Activated T-helper 17 cell treated with anti-CD3 and anti-CD28 coated beads, Interleukin-2, amount 50 U/mL, for 72 hours (primary cell): ENCODE data around the gene DNAH8. TPM values are rescaled to one million over a fixed set of nuclear protein-coding genes. Genes with fewer than 3 reads are reported as not detected.
"Not testable (repeated sequence)": the region's sequence is repeated elsewhere in the genome, so short reads cannot be mapped to it uniquely, and the experiment has no call there.

ENCODE experiments used
- ATAC-seq: fragments of 150-1000 bp; cut with Tn5 transposase; replicated peaks from 2 replicates; pipeline ENCODE4 v1.10.0; 2021; ENCODE audit warnings: mild to moderate bottlenecking, moderate library complexity
- H3K27ac Mint-ChIP-seq: one replicate; pipeline ENCODE4 v1.8.0; 2022; ENCODE audit warnings: mixed read lengths
- H3K27me3 Mint-ChIP-seq: one replicate; pipeline ENCODE4 v1.8.0; 2022; ENCODE audit warnings: mixed read lengths
- H3K36me3 Mint-ChIP-seq: one replicate; pipeline ENCODE4 v1.8.0; 2022; ENCODE audit warnings: low read depth, mild to moderate bottlenecking, mixed read lengths
- H3K4me1 Mint-ChIP-seq: one replicate; pipeline ENCODE4 v1.8.0; 2022; ENCODE audit warnings: mixed read lengths
- H3K4me3 Mint-ChIP-seq: one replicate; pipeline ENCODE4 v1.8.0; 2022; ENCODE audit warnings: mild to moderate bottlenecking, mixed read lengths
- H3K9me3 Mint-ChIP-seq: one replicate; pipeline ENCODE4 v1.8.0; 2022; ENCODE audit warnings: mixed read lengths
- total RNA-seq, 2 donors: library from RNA; stranded (reverse); gene quantifications; one replicate each; pipeline ENCODE4 v1.2.3, GENCODE V29; 2022

The DNAH8 gene
- total RNA-seq, 2 donors from 2014 or later = 0.03 to 0.09 TPM

- not testable (repeated sequence) for H3K36me3 Mint-ChIP-seq, H3K27me3 Mint-ChIP-seq, H3K4me1 Mint-ChIP-seq, ATAC-seq, H3K4me3 Mint-ChIP-seq, H3K27ac Mint-ChIP-seq, H3K9me3 Mint-ChIP-seq
Measured at GRCh38 chr6:38921540-38921939, 206.4 kb downstream of the DNAH8 start.

DNA sequence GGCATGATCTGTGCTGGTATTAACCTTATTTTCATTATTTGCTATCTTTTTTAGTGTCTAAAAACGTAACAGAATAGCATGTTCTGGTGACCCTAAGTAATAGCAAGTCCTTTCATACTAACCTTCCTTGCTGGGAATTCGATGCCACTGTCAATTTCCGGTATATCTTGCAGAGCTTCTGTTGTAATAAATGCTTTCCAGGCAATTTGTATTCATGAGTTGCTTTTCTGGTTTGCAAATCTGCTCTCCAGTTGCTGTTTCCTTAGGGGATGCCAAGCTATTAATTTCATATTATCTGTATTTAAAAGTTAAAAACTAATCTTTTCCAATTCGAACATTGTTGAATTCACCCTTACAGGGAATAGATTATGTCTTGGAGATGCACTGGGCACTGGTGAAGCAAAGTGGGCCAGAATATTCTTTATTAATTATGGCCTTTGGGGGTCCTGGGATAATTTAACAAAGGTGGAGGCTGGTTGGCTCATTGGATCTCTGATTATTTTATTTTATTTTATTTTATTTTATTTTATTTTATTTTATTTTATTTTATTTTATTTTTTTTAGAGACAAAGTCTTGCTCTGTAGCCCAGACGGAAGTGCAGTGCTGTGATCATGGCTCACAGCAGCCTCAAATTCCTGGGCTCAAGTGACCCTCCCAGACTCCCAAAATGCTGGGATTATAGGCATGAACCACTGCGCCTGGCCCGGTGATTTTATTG, 209.8 kb downstream of the DNAH8 start:
- H3K27me3 Mint-ChIP-seq = peaks cover 4% of the 10 kb centered on the region
- no peak overlapping the region for H3K4me3 Mint-ChIP-seq
- no peaks in the 10 kb centered on the region for H3K36me3 Mint-ChIP-seq
- ATAC-seq = no peak
- no peaks in the 10 kb centered on the region for H3K9me3 Mint-ChIP-seq
- no peak overlapping the region for H3K27ac Mint-ChIP-seq
- no peaks in the 10 kb centered on the region for H3K4me1 Mint-ChIP-seq

DNA sequence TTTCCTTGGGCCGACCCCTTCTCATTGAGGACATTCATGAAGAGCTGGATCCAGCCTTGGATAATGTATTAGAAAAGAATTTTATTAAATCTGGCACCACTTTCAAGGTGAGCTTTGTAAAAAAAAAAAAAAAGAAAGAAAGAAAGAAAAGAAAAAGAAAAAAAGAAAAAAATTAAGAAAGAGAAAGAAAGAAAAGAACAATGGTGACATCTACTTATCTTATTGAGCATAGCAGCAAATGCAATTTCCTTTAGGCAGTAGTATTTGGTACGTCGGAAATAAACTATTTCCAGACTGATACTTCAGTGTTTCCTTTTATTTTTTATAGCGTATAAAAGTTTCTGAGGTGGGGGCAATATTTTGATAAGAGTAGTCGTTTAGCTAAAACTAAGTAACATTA, 214.4 kb downstream of the DNAH8 start:
- Mint-ChIP-seq H3K36me3 (no peaks in the 10 kb centered on the region), H3K4me1 (no peaks in the 10 kb centered on the region), H3K9me3 (no peaks in the 10 kb centered on the region), H3K27me3 (peaks cover 7% of the 10 kb centered on the region), H3K4me3 (no peak overlapping the region), H3K27ac (no peak overlapping the region)
- no peak for ATAC-seq

- Mint-ChIP-seq H3K4me1 (no peaks in the 10 kb centered on the region), H3K9me3 (no peaks in the 10 kb centered on the region), H3K36me3 (no peaks in the 10 kb centered on the region), H3K4me3 (no peak overlapping the region), H3K27ac (no peak overlapping the region), H3K27me3 (peaks cover 7% of the 10 kb centered on the region)
- peak; percentile 19 for ATAC-seq
Measured at GRCh38 chr6:38933426-38933825, 218.3 kb downstream of the DNAH8 start.

- Mint-ChIP-seq H3K4me1 (no peaks in the 10 kb centered on the region), H3K36me3 (no peaks in the 10 kb centered on the region), H3K9me3 (no peaks in the 10 kb centered on the region), H3K27ac (no peak overlapping the region), H3K4me3 (no peak overlapping the region), H3K27me3 (peaks cover 3% of the 10 kb centered on the region)
- no peak for ATAC-seq
Measured at GRCh38 chr6:38935051-38935450, 219.9 kb downstream of the DNAH8 start.

DNA sequence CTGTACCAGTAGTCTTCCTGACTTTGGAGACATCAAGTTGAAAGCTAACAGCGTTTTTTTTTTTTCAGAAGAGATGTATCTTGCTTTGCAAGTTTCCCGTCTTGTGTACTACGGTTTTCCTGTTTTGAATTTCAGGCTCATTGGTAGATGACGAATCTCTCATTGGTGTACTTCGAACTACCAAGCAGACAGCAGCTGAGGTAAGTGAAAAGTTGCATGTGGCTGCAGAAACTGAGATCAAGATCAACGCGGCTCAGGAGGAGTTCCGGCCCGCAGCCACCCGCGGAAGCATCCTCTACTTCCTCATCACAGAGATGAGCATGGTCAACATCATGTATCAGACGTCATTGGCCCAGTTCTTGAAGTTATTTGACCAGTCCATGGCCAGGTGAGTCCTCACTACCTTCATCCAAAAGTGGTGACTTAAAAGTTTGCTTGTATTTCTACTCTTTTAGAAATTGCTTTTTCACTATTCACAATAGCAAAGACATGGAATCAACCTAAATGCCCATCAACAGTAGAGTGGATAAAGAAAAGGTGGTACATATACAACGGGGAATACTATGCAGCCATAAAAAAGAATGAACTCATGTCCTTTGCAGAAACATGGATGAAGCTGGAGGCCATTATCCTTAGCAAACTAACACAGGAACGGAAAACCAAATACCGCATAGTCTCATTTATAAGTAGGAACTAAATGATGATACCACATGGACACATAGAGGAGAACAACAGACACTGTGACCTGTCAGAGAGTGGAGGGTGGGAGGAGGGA, 222.9 kb downstream of the DNAH8 start:
- Mint-ChIP-seq H3K27me3 (no peaks in the 10 kb centered on the region), H3K36me3 (no peaks in the 10 kb centered on the region), H3K27ac (no peak overlapping the region), H3K4me1 (no peaks in the 10 kb centered on the region), H3K4me3 (no peak overlapping the region), H3K9me3 (no peaks in the 10 kb centered on the region)
- ATAC-seq = no peak

DNA sequence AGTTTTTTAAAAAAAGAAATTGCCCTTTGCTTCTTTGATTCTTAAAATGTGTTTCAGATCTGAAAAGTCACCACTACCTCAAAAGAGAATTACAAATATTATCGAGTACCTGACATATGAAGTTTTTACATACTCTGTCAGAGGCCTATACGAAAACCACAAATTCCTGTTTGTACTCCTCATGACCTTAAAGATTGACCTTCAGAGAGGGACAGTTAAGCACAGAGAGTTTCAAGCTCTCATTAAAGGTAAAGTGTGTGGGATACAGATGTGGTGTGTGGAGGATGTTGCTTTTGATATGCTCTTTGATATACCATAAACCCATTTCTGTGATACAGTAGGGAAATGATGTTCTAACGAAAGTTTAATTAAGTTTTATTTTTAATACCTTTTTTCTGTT, 223.6 kb downstream of the DNAH8 start:
- no peaks in the 10 kb centered on the region for H3K27me3 Mint-ChIP-seq
- no peaks in the 10 kb centered on the region for H3K36me3 Mint-ChIP-seq
- H3K4me1 Mint-ChIP-seq = no peaks in the 10 kb centered on the region
- ATAC-seq = no peak
- H3K4me3 Mint-ChIP-seq = no peak overlapping the region
- H3K27ac Mint-ChIP-seq = no peak overlapping the region
- no peaks in the 10 kb centered on the region for H3K9me3 Mint-ChIP-seq

DNA sequence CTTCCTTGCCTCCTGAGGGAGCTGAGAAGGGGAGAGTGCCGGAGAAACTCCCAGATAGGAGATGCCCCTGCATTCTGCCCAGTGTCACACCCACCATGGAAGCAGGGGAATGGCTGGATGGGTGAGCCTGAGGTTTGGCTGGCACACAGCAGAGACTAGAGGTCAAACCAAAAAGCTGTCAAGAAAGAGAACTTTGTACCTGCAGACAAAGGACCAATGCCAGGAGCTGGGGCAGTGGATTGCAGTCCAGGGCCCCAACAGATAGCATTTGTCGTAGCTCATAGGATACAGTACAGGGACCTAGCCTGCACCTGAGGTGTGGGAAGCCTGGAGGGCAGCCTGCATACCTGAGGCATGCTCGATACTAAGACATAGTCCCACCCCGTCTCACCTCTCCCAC, 227.3 kb downstream of the DNAH8 start:
- Mint-ChIP-seq H3K4me3 (no peak overlapping the region), H3K9me3 (no peaks in the 10 kb centered on the region), H3K36me3 (no peaks in the 10 kb centered on the region), H3K27me3 (no peaks in the 10 kb centered on the region), H3K27ac (no peak overlapping the region), H3K4me1 (no peaks in the 10 kb centered on the region)
- no peak for ATAC-seq

DNA sequence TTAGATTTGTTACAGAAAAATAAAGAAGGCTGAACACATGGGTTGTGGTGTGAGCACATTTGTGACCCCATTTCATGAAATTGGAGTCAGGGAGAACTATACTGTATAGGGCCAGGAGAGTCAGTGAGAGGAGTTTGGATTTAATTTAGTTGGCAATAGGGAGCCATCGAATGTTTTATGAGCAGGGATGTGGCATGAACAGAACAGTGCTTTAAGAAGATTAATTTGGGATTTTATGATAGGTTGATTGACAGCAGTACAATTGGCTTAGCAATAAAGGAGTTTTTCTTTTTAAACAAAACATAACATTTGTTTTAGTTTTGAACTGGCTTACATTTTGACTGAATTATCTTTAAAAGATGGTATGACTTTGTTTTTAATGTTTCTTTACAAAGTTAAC, 227.9 kb downstream of the DNAH8 start:
- no peaks in the 10 kb centered on the region for H3K4me1 Mint-ChIP-seq
- ATAC-seq = no peak
- H3K4me3 Mint-ChIP-seq = no peak overlapping the region
- no peaks in the 10 kb centered on the region for H3K9me3 Mint-ChIP-seq
- no peak overlapping the region for H3K27ac Mint-ChIP-seq
- H3K36me3 Mint-ChIP-seq = no peaks in the 10 kb centered on the region
- no peaks in the 10 kb centered on the region for H3K27me3 Mint-ChIP-seq

DNA sequence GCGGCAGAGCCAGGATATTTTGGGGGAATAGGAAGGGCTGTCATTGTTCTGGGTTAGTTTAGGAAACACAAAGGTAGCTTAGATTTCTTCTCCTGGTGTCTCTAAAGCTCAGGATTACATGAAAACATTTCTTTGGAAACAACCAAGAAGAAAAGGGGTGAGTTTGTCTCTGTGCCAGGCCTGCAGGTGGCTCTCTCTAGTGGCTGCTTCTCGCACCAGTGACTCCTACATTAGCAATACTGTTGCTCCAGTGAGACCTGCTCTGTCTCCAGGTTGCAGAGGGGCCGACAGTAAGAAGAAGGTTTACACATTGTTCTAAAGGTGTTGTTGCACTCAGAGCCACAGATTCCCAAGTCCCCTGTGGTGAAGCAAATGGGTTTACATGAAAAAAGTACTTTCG, 228.9 kb downstream of the DNAH8 start:
- H3K4me3 Mint-ChIP-seq = no peak overlapping the region
- no peaks in the 10 kb centered on the region for H3K9me3 Mint-ChIP-seq
- H3K27me3 Mint-ChIP-seq = no peaks in the 10 kb centered on the region
- no peaks in the 10 kb centered on the region for H3K36me3 Mint-ChIP-seq
- H3K4me1 Mint-ChIP-seq = no peaks in the 10 kb centered on the region
- no peak overlapping the region for H3K27ac Mint-ChIP-seq
- ATAC-seq = no peak

DNA sequence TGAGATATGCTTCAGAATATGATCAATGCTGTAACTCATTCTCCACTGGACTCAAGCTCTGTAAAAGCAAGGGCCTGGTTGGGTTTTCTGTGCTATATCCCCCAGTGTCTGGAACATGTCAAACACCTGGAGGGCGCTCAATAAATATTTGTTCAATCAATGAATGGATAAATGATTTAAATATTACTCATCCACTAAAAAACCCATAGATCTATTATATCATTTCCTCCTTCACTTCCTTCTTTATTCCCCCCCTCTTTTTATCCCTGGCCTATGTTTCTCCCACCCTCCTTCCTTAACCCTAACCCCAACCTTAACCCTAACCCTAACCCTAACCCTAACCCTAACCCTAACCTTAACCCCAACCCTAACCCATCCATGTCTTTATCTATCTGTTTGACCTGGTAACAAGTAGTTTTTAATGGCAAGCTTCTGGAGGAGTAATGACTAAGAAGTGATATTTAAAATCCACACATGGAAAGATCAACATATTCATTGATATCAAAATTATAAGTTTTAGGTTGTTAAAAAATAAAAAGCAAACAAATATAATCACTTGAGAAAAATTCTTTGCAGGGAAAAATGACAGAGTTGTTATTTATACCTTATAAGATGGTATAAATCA, 229.7 kb downstream of the DNAH8 start:
- no peaks in the 10 kb centered on the region for H3K36me3 Mint-ChIP-seq
- H3K4me1 Mint-ChIP-seq = no peaks in the 10 kb centered on the region
- no peak overlapping the region for H3K27ac Mint-ChIP-seq
- no peak for ATAC-seq
- H3K27me3 Mint-ChIP-seq = no peaks in the 10 kb centered on the region
- no peaks in the 10 kb centered on the region for H3K9me3 Mint-ChIP-seq
- no peak overlapping the region for H3K4me3 Mint-ChIP-seq

- H3K9me3 Mint-ChIP-seq = peaks cover 6% of the 10 kb centered on the region
- no peak for ATAC-seq
- peaks cover 19% of the 10 kb centered on the region for H3K27me3 Mint-ChIP-seq
- no peaks in the 10 kb centered on the region for H3K36me3 Mint-ChIP-seq
- no peak overlapping the region for H3K27ac Mint-ChIP-seq
- H3K4me1 Mint-ChIP-seq = no peaks in the 10 kb centered on the region
- no peak overlapping the region for H3K4me3 Mint-ChIP-seq
Measured at GRCh38 chr6:38955861-38956260, 240.8 kb downstream of the DNAH8 start.

DNA sequence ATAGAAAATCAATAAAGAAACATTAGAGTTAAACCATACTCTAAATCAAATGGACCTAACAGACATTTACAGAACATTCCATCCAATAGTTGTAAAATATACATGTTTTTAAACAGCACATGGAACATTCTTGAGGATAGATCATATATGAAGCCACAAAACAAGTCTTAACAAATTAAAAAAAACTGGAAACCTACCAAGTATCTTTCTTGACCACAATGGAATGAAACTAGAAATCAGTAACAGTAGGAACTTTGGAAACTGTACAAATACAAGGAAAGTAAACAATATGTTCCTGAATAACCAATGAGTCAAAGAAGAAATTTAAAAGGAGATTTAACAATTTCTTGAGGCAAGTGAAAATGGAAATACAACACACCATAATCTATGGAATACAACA, 242.3 kb downstream of the DNAH8 start:
- Mint-ChIP-seq H3K27ac (no peak overlapping the region), H3K9me3 (peaks cover 6% of the 10 kb centered on the region), H3K4me1 (no peaks in the 10 kb centered on the region), H3K4me3 (no peak overlapping the region), H3K27me3 (peaks cover 13% of the 10 kb centered on the region), H3K36me3 (no peaks in the 10 kb centered on the region)
- no peak for ATAC-seq

DNA sequence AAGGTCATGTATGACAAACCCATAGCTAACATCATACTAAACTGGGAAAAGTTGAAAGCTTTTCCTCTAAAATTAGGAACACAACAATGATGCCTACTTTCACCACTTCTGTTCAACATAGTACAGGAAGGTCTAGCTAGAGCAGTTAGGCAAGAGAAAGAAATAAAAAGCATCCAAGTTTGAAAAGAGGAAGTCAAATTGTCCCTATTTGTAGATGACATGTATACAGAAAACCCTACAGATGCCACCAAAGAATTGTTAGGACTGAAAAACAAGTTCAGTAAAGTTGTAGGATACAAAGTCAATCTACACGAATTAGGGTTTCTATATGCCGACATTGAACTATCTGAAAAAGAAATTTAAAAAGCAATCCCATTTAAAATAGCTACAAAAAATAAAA, 244.0 kb downstream of the DNAH8 start:
- H3K27ac Mint-ChIP-seq = no peak overlapping the region
- H3K4me1 Mint-ChIP-seq = no peaks in the 10 kb centered on the region
- H3K4me3 Mint-ChIP-seq = no peak overlapping the region
- ATAC-seq = no peak
- no peaks in the 10 kb centered on the region for H3K36me3 Mint-ChIP-seq
- peaks cover 6% of the 10 kb centered on the region for H3K27me3 Mint-ChIP-seq
- H3K9me3 Mint-ChIP-seq = peaks cover 6% of the 10 kb centered on the region

DNA sequence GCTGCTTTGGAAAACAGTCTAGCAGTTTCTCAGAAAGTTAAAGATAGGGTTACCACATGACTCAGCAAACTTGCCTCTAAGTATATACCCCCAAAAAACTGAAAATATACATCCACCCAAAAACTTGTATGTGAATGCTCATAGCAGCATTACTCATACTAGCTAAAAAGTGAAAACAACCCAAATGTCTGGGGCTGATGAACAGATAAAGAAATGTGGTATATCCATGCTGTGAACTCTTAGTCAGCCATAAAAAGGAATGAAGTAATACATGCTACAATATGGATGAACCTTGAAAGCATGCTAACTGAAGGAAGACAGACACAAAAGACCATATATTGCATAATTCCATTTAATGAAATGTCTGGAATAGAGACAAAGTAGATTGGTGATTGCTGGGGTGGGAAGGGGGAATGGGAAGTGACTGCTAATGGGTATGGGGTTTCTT, 253.6 kb downstream of the DNAH8 start:
- Mint-ChIP-seq H3K27ac (no peak overlapping the region), H3K9me3 (no peaks in the 10 kb centered on the region), H3K27me3 (no peaks in the 10 kb centered on the region), H3K4me3 (no peak overlapping the region), H3K36me3 (no peaks in the 10 kb centered on the region), H3K4me1 (no peaks in the 10 kb centered on the region)
- peak; percentile 23 for ATAC-seq
